ENCODE measurements around the gene MALSU1. TPM values are rescaled to one million over a fixed set of nuclear protein-coding genes. Genes with fewer than 3 reads are reported as not detected.

The MALSU1 gene
- total RNA-seq, 1 donor from 2014 or later = 22.4 TPM

- no peaks in the 10 kb centered on the region for H3K4me1 ChIP-seq
- no peaks in the 10 kb centered on the region for H3K36me3 ChIP-seq
- no peaks in the 10 kb centered on the region for H3K9me3 ChIP-seq
- DNase-seq (ENCODE audit: low spot score in 2 of 2) = no peak
- no peak for TF ChIP-seq CTCF (IDR thresholded peaks at IDR 0.05)
- H3K27me3 ChIP-seq = no peaks in the 10 kb centered on the region
- intact Hi-C loops (cut with DNase I) = no loop called here
- no peak overlapping the region for H3K27ac ChIP-seq
- H3K4me3 ChIP-seq = no peak overlapping the region
These were observed 48.6 kb downstream of the MALSU1 start for GRCh38 chr7:23347682-23348180.

- H3K4me3 ChIP-seq = no peak overlapping the region
- intact Hi-C loops (cut with DNase I) = no loop called here
- H3K36me3 ChIP-seq = no peaks in the 10 kb centered on the region
- no peak for DNase-seq (ENCODE audit: low spot score in 2 of 2)
- TF ChIP-seq CTCF (IDR thresholded peaks at IDR 0.05) = no peak
- H3K9me3 ChIP-seq = no peaks in the 10 kb centered on the region
- no peak overlapping the region for H3K27ac ChIP-seq
- H3K27me3 ChIP-seq = no peaks in the 10 kb centered on the region
- H3K4me1 ChIP-seq = no peaks in the 10 kb centered on the region
These were observed 50.5 kb downstream of the MALSU1 start for GRCh38 chr7:23349484-23350157.

GRCh38 chr7:23350466-23350865 is 51.3 kb downstream of the MALSU1 start:
- Histone ChIP-seq H3K27ac (no peak overlapping the region), H3K36me3 (no peaks in the 10 kb centered on the region), H3K4me3 (no peak overlapping the region), H3K9me3 (no peaks in the 10 kb centered on the region), H3K27me3 (no peaks in the 10 kb centered on the region), H3K4me1 (no peaks in the 10 kb centered on the region)
- no peak for TF ChIP-seq CTCF (IDR thresholded peaks at IDR 0.05)
- no peak for DNase-seq (ENCODE audit: low spot score in 2 of 2)
- intact Hi-C loops (cut with DNase I) = no loop called here

- Histone ChIP-seq H3K4me1 (no peaks in the 10 kb centered on the region), H3K9me3 (no peaks in the 10 kb centered on the region), H3K36me3 (no peaks in the 10 kb centered on the region), H3K4me3 (no peak overlapping the region), H3K27ac (no peak overlapping the region), H3K27me3 (no peaks in the 10 kb centered on the region)
- DNase-seq (ENCODE audit: low spot score in 2 of 2) = no peak
- no peak for TF ChIP-seq CTCF (IDR thresholded peaks at IDR 0.05)
- intact Hi-C loops (cut with DNase I) = no loop called here
These were observed 54.0 kb downstream of the MALSU1 start for GRCh38 chr7:23353172-23353571.

GRCh38 chr7:23356168-23356567 is 57.0 kb downstream of the MALSU1 start:
- no peak for TF ChIP-seq CTCF (IDR thresholded peaks at IDR 0.05)
- intact Hi-C loops (cut with DNase I) = no loop called here
- H3K36me3 ChIP-seq = no peaks in the 10 kb centered on the region

More at GRCh38 chr7:23356168-23356567, 57.0 kb downstream of the MALSU1 start:
- DNase-seq (ENCODE audit: low spot score in 2 of 2) = no peak
- Histone ChIP-seq H3K27me3 (no peaks in the 10 kb centered on the region), H3K4me3 (no peak overlapping the region), H3K4me1 (no peaks in the 10 kb centered on the region), H3K27ac (no peak overlapping the region), H3K9me3 (no peaks in the 10 kb centered on the region)
